Measurements from ENCODE around the gene MRPS17. TPM values are rescaled to one million over a fixed set of nuclear protein-coding genes. Genes with fewer than 3 reads are reported as not detected.
A peak's percentile ranks its signal among the peaks of the same experiment; 100 is the strongest.

The MRPS17 gene
- total and polyA plus RNA-seq, 2 of the 4 experiments (the other 2 are of a cell fraction), result 9.9 to 15.2 TPM

GRCh38 chr7:55964261-55965099, 12.8 kb downstream of the MRPS17 start, which contains the start of gene NIPSNAP2 (continued):
- TF ChIP-seq MAZ (IDR thresholded peaks at IDR 0.05; ENCODE audit: borderline replicate concordance, low read depth, low read length) (peak; percentile 93; the same call in 1 of the 2 replicates), SMC3 (IDR thresholded peaks at IDR 0.05; ENCODE audit: low read depth, low read length) (peak; percentile 43), POLR2A (IDR thresholded peaks at IDR 0.05; ENCODE audit: low read depth, low read length) (peak; percentile 76)

DNA sequence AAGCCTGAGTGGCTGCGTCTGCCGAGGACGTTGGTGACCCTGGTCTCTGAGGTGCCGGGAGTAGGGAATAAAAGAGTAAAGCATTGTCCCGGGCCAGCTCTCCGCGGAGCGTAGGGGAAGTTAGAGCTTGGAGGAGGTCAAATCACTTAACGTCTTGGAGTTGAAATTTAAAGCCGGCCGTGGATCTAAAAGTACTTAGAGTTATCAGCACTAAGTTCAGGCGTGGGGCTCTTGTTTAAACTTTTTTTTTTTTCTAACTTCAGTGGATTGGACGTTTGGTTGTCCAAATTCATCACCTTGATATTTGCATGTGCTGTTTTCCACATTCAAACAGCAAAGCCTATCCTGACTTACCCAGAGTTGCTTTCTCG, 13.4 kb downstream of the MRPS17 start:
- Histone ChIP-seq H2BK120ac (ENCODE audit: low read depth, low read length) (peak overlapping the region; percentile 45; the same call in 1 of the 2 replicates), H2BK15ac (ENCODE audit: low read depth, low read length) (no peak overlapping the region), H4K91ac (ENCODE audit: insufficient read depth, low read depth, low read length) (peak overlapping the region; percentile 17; the same call in 1 of the 2 replicates), H3K56ac (ENCODE audit: extremely low read depth, insufficient read depth, low read length) (peak overlapping the region; percentile 79; the same call in 1 of the 2 replicates), H4K8ac (ENCODE audit: low read depth in 2 of 2, low read length in 2 of 2) (peak overlapping the region; percentile 67 to 85; a peak in 3 of 4 replicates), H3K4ac (ENCODE audit: low read depth, low read length) (peak overlapping the region; percentile 80), H3K36me3 (ENCODE audit: control insufficient read depth, insufficient read depth, low read length) (peaks cover 9% of the 10 kb centered on the region), H3K9me1 (ENCODE audit: insufficient read depth, low read length) (no peaks in the 10 kb centered on the region; the same call in 1 of the 2 replicates), H4K20me1 (ENCODE audit: insufficient read depth, low read length) (peaks cover 12% of the 10 kb centered on the region), H2AK5ac (ENCODE audit: low read depth, low read length) (no peak overlapping the region), H3K14ac (replicated peaks; ENCODE audit: low read depth, low read length) (peak overlapping the region; percentile 83), H2BK20ac (ENCODE audit: low read depth, low read length) (no peak overlapping the region), H3K27me3 (ENCODE audit: control insufficient read depth, insufficient read depth, low read length) (no peaks in the 10 kb centered on the region), H2AK9ac (replicated peaks; ENCODE audit: low read depth, low read length, poor library complexity) (peak overlapping the region; percentile 97), H3K23ac (ENCODE audit: low read depth, low read length) (peak overlapping the region; percentile 91), H2AFZ (replicated peaks; ENCODE audit: low read length, poor library complexity) (peak overlapping the region; percentile 97), H3K4me1 (ENCODE audit: control insufficient read depth, insufficient read depth, low read length) (peaks cover 4% of the 10 kb centered on the region; the same call in 1 of the 2 replicates), H3K4me3 (ENCODE audit: insufficient read depth, low read depth, low read length) (peak overlapping the region; percentile 95), H3K9me3 (ENCODE audit: control insufficient read depth, insufficient read depth, low read length) (no peaks in the 10 kb centered on the region), H3K79me1 (ENCODE audit: low read depth in 1 of 2, low read length in 2 of 2) (peaks cover 9 to 41% of the 10 kb centered on the region in 2 experiments), H3K18ac (ENCODE audit: low read depth, low read length) (peak overlapping the region; percentile 21), H4K5ac (ENCODE audit: low read depth, low read length) (peak overlapping the region; percentile 66), H3K9ac (ENCODE audit: low read depth, low read length) (peak overlapping the region; percentile 90), H3K27ac (ENCODE audit: insufficient read depth, low read length) (peak overlapping the region; percentile 86), H2BK5ac (ENCODE audit: low read depth, low read length, poor library complexity, severe bottlenecking) (peak overlapping the region; percentile 19), H3K4me2 (ENCODE audit: low read depth, low read length) (peak overlapping the region; percentile 73)
- dilution Hi-C loops (cut with HindIII; ENCODE audit: low sequenced_read_pairs, unreplicated experiment) (no loop called here), in situ Hi-C loops (cut with MboI; ENCODE audit: low sequenced_read_pairs) (loop anchor here (25.0 kb wide), 2 partner anchors 528 to 678 kb away; no protein-coding TSS in a partner anchor), intact Hi-C loops (cut with micrococcal nuclease) (loop anchor here (2.0 kb wide), 1 partner anchor 684 kb away; no protein-coding TSS in a partner anchor)
- no peak; the same call in 1 of the 2 replicates for ATAC-seq (ENCODE audit: low read depth)
- BruUV-seq (replicated peaks), result no TSS peak
- CTCF ChIA-PET, result interaction anchor here (0.7 to 1.0 kb wide), 3 partner anchors 24 to 685 kb away, joined by 3 to 5 read pairs (median 3); no protein-coding TSS in a partner anchor
- POLR2A ChIA-PET (ENCODE audit: unreplicated experiment), result no interaction called here
- 5% methylated on average over 4 of the region's 14 CpGs; no CpG with 5 or more reads in 1 of the 2 experiments for WGBS, 2 experiments (ENCODE audit: extremely low coverage in 2 of 2, insufficient read length in 1 of 2)
- peak; percentile 19 for DNase-seq
- TF ChIP-seq, protein P1, sequence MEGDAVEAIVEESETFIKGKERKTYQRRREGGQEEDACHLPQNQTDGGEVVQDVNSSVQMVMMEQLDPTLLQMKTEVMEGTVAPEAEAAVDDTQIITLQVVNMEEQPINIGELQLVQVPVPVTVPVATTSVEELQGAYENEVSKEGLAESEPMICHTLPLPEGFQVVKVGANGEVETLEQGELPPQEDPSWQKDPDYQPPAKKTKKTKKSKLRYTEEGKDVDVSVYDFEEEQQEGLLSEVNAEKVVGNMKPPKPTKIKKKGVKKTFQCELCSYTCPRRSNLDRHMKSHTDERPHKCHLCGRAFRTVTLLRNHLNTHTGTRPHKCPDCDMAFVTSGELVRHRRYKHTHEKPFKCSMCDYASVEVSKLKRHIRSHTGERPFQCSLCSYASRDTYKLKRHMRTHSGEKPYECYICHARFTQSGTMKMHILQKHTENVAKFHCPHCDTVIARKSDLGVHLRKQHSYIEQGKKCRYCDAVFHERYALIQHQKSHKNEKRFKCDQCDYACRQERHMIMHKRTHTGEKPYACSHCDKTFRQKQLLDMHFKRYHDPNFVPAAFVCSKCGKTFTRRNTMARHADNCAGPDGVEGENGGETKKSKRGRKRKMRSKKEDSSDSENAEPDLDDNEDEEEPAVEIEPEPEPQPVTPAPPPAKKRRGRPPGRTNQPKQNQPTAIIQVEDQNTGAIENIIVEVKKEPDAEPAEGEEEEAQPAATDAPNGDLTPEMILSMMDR (conservative IDR thresholded peaks at IDR 0.05; ENCODE audit: low read depth, low read length), result no peak
- TF ChIP-seq ELK1 (IDR thresholded peaks at IDR 0.05; ENCODE audit: borderline replicate concordance, low read depth, low read length) (no peak), MAZ (IDR thresholded peaks at IDR 0.05; ENCODE audit: borderline replicate concordance, low read depth, low read length) (no peak), RFX5 (IDR thresholded peaks at IDR 0.05; ENCODE audit: low read depth, low read length) (no peak), MXI1 (IDR thresholded peaks at IDR 0.05; ENCODE audit: borderline replicate concordance, low read depth, low read length) (no peak), SMC3 (IDR thresholded peaks at IDR 0.05; ENCODE audit: low read depth, low read length) (no peak), MAFK (IDR thresholded peaks at IDR 0.05; ENCODE audit: low read depth, low read length) (no peak), NFE2L2 (IDR thresholded peaks at IDR 0.05; ENCODE audit: low read depth, low read length) (no peak), BHLHE40 (IDR thresholded peaks at IDR 0.05; ENCODE audit: low read depth, low read length) (no peak)
